Peyer's patch (tissue), 4 donors: ENCODE results near the gene REPS1. TPM values are rescaled to one million over a fixed set of nuclear protein-coding genes. Genes with fewer than 3 reads are reported as not detected.

Experiments used
- DNase-seq, 3 donors: peaks; one replicate each; pipeline ENCODE4 v3.0.0-alpha.2; 2017 to 2019
- H3K27ac ChIP-seq, 4 donors: fragments of 200-600 bp; sonication (generic); one replicate each; pipeline ENCODE4 v1.5.1; 2016 to 2019
- H3K27me3 ChIP-seq, 2 donors: fragments of 200-600 bp; sonication (generic); one replicate each; pipeline ENCODE4 v1.5.1; 2019
- H3K36me3 ChIP-seq, 3 donors: fragments of 200-600 bp; sonication (generic); one replicate each; pipeline ENCODE4 v1.5.1; 2016 to 2019
- H3K4me1 ChIP-seq, 4 donors: fragments of 200-600 bp; sonication (generic); one replicate each; pipeline ENCODE4 v1.5.1; 2016 to 2019
- H3K4me3 ChIP-seq, 4 donors: fragments of 200-600 bp; sonication (generic); 1 replicate in 3 of 4; 2 replicates in 1 of 4; pipeline ENCODE4 v1.5.1; 2016 to 2019; ENCODE audit warnings: mild to moderate bottlenecking in 1 of 4
- H3K9me3 ChIP-seq, 4 donors: fragments of 200-600 bp; sonication (generic); one replicate each; pipeline ENCODE4 v1.5.1; 2016 to 2019; ENCODE audit warnings: mild to moderate bottlenecking in 1 of 4
- CTCF ChIP-seq, 6 experiments: fragments of 450-650 bp in 4 of 6; fragments of 200-600 bp in 2 of 6; sonication (generic) in 1 of 6; IDR thresholded peaks; one replicate each; pipeline ENCODE4 v1.5.1; 2017 to 2019; ENCODE audit warnings: antibody characterized with exemption in 6 of 6, mild to moderate bottlenecking in 3 of 6, moderate library complexity in 1 of 6
- POLR2A ChIP-seq, 2 donors: fragments of 450-650 bp; IDR thresholded peaks; one replicate each; pipeline ENCODE4 v1.5.1; 2017; ENCODE audit warnings: antibody characterized with exemption in 2 of 2, mild to moderate bottlenecking in 2 of 2, moderate library complexity in 2 of 2
- total RNA-seq, 4 donors: library from RNA; depleted of rRNA; stranded (reverse); fragments of >200 nt; gene quantifications; one replicate each; pipeline ENCODE4 v1.1.0, GENCODE V29; 2016

REPS1 gene
- total RNA-seq, 4 donors from 2014 or later: 26.8 to 90.4 (median 61.5) TPM

- Histone ChIP-seq H3K27me3 (no peaks in the 10 kb centered on the region), H3K4me3 (no peak overlapping the region), H3K36me3 (peaks cover 0 to 81% (median 2%) of the 10 kb centered on the region in 3 donors), H3K27ac (no peak overlapping the region), H3K9me3 (no peaks in the 10 kb centered on the region), H3K4me1 (no peaks in the 10 kb centered on the region)
- DNase-seq: no peak
- no peak for TF ChIP-seq CTCF (IDR thresholded peaks at IDR 0.05)
- no peak for TF ChIP-seq POLR2A (IDR thresholded peaks at IDR 0.05)
Measured at GRCh38 chr6:138909511-138909910, 78.5 kb downstream of the REPS1 start.

- no peak for DNase-seq
- TF ChIP-seq CTCF (IDR thresholded peaks at IDR 0.05) (no peak), POLR2A (IDR thresholded peaks at IDR 0.05) (no peak)
- Histone ChIP-seq H3K4me1 (no peaks in the 10 kb centered on the region), H3K27ac (no peak overlapping the region), H3K27me3 (no peaks in the 10 kb centered on the region), H3K9me3 (no peaks in the 10 kb centered on the region), H3K36me3 (peaks cover 0 to 68% (median 0%) of the 10 kb centered on the region in 3 donors), H3K4me3 (no peak overlapping the region)
Measured at GRCh38 chr6:138907167-138907566, 80.9 kb downstream of the REPS1 start.

GRCh38 chr6:138897031-138897430 is 91.0 kb downstream of the REPS1 start:
- no peak for TF ChIP-seq CTCF (IDR thresholded peaks at IDR 0.05)
- no peak for TF ChIP-seq POLR2A (IDR thresholded peaks at IDR 0.05)
- Histone ChIP-seq H3K4me1 (no peaks in the 10 kb centered on the region), H3K9me3 (no peaks in the 10 kb centered on the region), H3K36me3 (peaks cover 0 to 15% (median 0%) of the 10 kb centered on the region in 3 donors), H3K4me3 (no peak overlapping the region), H3K27ac (no peak overlapping the region), H3K27me3 (no peaks in the 10 kb centered on the region)
- DNase-seq: no peak

- no peak for DNase-seq
- no peaks in the 10 kb centered on the region for H3K27me3 ChIP-seq
- H3K36me3 ChIP-seq: peaks cover 0 to 15% (median 0%) of the 10 kb centered on the region in 3 donors
- TF ChIP-seq POLR2A (IDR thresholded peaks at IDR 0.05) (no peak), CTCF (IDR thresholded peaks at IDR 0.05) (no peak)
- H3K4me3 ChIP-seq: no peak overlapping the region
- no peaks in the 10 kb centered on the region for H3K9me3 ChIP-seq
- H3K4me1 ChIP-seq: no peaks in the 10 kb centered on the region
- H3K27ac ChIP-seq: no peak overlapping the region
Measured at GRCh38 chr6:138896104-138896756, 91.8 kb downstream of the REPS1 start.

GRCh38 chr6:138891255-138891986 is 96.6 kb downstream of the REPS1 start:
- H3K4me1 ChIP-seq: no peaks in the 10 kb centered on the region
- no peaks in the 10 kb centered on the region for H3K27me3 ChIP-seq
- H3K36me3 ChIP-seq: no peaks in the 10 kb centered on the region
- no peak overlapping the region for H3K27ac ChIP-seq
- TF ChIP-seq CTCF (IDR thresholded peaks at IDR 0.05): no peak
- no peak for TF ChIP-seq POLR2A (IDR thresholded peaks at IDR 0.05)
- no peaks in the 10 kb centered on the region for H3K9me3 ChIP-seq
- no peak for DNase-seq
- no peak overlapping the region for H3K4me3 ChIP-seq
